GM18502 (cell line): ENCODE results near the gene NUAK1.

Source experiments
- ATAC-seq: cut with Tn5 transposase; IDR thresholded peaks from one replicate; pipeline ENCODE4 v1.9.1; 2021; ENCODE audit warnings: mild to moderate bottlenecking; ENCODE audit not compliant: unreplicated experiment, poor library complexity

NUAK1 gene

GRCh38 chr12:106042037-106042436 lies 96.7 kb downstream of the NUAK1 start:
- ATAC-seq = no peak

- ATAC-seq = no peak
Measured at GRCh38 chr12:106040521-106040920, 98.2 kb downstream of the NUAK1 start.

GRCh38 chr12:106039646-106040404 lies 98.9 kb downstream of the NUAK1 start:
- ATAC-seq = no peak

- no peak for ATAC-seq
Measured at GRCh38 chr12:106039242-106039641, 99.5 kb downstream of the NUAK1 start.

- ATAC-seq = no peak
Measured at GRCh38 chr12:106037524-106038298, 101.0 kb downstream of the NUAK1 start.

- ATAC-seq = no peak
Measured at GRCh38 chr12:106035421-106035820, 103.3 kb downstream of the NUAK1 start.

GRCh38 chr12:106034316-106034715 lies 104.4 kb downstream of the NUAK1 start:
- ATAC-seq = no peak

GRCh38 chr12:106033161-106033675 lies 105.5 kb downstream of the NUAK1 start:
- ATAC-seq = no peak

- ATAC-seq = no peak
Measured at GRCh38 chr12:106032623-106032925, 106.2 kb downstream of the NUAK1 start.

GRCh38 chr12:106031761-106032622 lies 106.8 kb downstream of the NUAK1 start:
- ATAC-seq = no peak

GRCh38 chr12:106030210-106031071 lies 108.3 kb downstream of the NUAK1 start:
- no peak for ATAC-seq

GRCh38 chr12:106029532-106029931 lies 109.2 kb downstream of the NUAK1 start:
- ATAC-seq = no peak

GRCh38 chr12:106027911-106028310 lies 110.8 kb downstream of the NUAK1 start:
- no peak for ATAC-seq

- ATAC-seq = no peak
Measured at GRCh38 chr12:106027286-106027685, 111.5 kb downstream of the NUAK1 start.

GRCh38 chr12:106025129-106025528 lies 113.6 kb downstream of the NUAK1 start:
- no peak for ATAC-seq

- no peak for ATAC-seq
Measured at GRCh38 chr12:106023039-106023438, 115.7 kb downstream of the NUAK1 start.

GRCh38 chr12:106022568-106023012 lies 116.2 kb downstream of the NUAK1 start:
- no peak for ATAC-seq

- ATAC-seq = no peak
Measured at GRCh38 chr12:106021516-106021915, 117.2 kb downstream of the NUAK1 start.

- ATAC-seq = no peak
Measured at GRCh38 chr12:106020736-106021135, 118.0 kb downstream of the NUAK1 start.

- no peak for ATAC-seq
Measured at GRCh38 chr12:106019144-106019543, 119.6 kb downstream of the NUAK1 start.
